Measurements from ENCODE around the gene GRAMD2B.

DNA sequence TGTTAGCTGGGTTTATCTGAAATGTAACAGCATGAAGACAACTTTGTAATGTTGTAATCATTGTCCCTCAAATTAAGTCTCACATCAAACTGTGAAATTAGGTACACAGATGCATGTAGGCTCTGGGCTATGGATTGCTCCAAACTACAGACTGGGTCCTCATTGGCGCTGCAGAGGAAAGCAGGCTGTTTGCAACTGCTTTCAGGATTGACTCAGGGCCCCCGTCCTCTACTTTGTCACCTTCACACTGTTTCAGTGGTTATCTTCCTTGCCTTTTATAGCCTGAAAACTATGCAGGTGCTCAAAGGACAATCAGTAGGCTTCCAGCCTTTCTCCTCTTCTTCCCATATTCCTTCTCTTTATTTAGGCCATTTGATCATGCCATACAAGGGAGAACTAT lies 18.0 kb downstream of the GRAMD2B start:
- TF ChIP-seq, protein P1, sequence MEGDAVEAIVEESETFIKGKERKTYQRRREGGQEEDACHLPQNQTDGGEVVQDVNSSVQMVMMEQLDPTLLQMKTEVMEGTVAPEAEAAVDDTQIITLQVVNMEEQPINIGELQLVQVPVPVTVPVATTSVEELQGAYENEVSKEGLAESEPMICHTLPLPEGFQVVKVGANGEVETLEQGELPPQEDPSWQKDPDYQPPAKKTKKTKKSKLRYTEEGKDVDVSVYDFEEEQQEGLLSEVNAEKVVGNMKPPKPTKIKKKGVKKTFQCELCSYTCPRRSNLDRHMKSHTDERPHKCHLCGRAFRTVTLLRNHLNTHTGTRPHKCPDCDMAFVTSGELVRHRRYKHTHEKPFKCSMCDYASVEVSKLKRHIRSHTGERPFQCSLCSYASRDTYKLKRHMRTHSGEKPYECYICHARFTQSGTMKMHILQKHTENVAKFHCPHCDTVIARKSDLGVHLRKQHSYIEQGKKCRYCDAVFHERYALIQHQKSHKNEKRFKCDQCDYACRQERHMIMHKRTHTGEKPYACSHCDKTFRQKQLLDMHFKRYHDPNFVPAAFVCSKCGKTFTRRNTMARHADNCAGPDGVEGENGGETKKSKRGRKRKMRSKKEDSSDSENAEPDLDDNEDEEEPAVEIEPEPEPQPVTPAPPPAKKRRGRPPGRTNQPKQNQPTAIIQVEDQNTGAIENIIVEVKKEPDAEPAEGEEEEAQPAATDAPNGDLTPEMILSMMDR (IDR thresholded peaks at IDR 0.05): no peak
- TF ChIP-seq POLR2A (IDR thresholded peaks at IDR 0.05) (no peak), POLR2AphosphoS5 (IDR thresholded peaks at IDR 0.05) (no peak)

Measured in breast epithelium (tissue), 3 donors.